Measurements from ENCODE around the gene ITIH1. TPM values are rescaled to one million over a fixed set of nuclear protein-coding genes. Genes with fewer than 3 reads are reported as not detected.

Gene ITIH1
- total and polyA plus RNA-seq, 9 of the 15 experiments (the other 6 are each of a cell fraction or from before 2014, with no cell fraction given) = 0.31 TPM; not detected in 8

DNA sequence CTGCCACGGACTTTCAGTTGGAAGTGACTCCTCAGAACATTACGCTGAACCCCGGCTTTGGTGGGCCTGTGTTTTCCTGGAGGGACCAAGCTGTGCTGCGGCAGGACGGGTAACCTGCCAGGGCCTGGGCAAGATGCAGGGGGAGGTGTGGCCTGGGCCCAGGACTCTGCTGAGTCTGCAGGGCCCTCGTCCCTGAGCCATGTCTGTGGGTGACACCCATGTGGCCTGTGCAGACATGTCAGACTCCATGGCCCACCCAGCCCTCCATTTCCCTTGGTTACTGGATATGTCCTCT, 12.3 kb downstream of the ITIH1 start:
- Histone ChIP-seq H3K27ac (ENCODE audit: extremely low read depth, low read depth, low read length) (no peak overlapping the region), H3K36me3 (ENCODE audit: control insufficient read depth, insufficient read depth, low read length) (no peaks in the 10 kb centered on the region), H3K9me3 (replicated peaks; ENCODE audit: control insufficient read depth, insufficient read depth, low read depth, low read length) (no peaks in the 10 kb centered on the region), H3K27me3 (ENCODE audit: control insufficient read depth in 2 of 2, insufficient read depth in 2 of 2, low read length in 2 of 2) (peaks cover 0 to 23% of the 10 kb centered on the region in 2 experiments; a peak in 3 of 5 replicates), H3K4me1 (replicated peaks in 1 of 2; ENCODE audit: control insufficient read depth in 2 of 2, insufficient read depth in 2 of 2, low read length in 2 of 2) (peaks cover 0 to 11% of the 10 kb centered on the region in 2 experiments; a peak in 2 of 5 replicates), H2AFZ (ENCODE audit: low read depth, low read length) (no peak overlapping the region), H3K9ac (ENCODE audit: insufficient read depth in 1 of 2, low read depth in 2 of 2, low read length in 2 of 2) (no peak overlapping the region), H4K20me1 (replicated peaks; ENCODE audit: control insufficient read depth, insufficient read depth, low read length) (no peaks in the 10 kb centered on the region), H3K9me1 (ENCODE audit: control insufficient read depth, insufficient read depth, low read length) (no peaks in the 10 kb centered on the region), H3K4me2 (ENCODE audit: insufficient read depth, low read length) (no peak overlapping the region), H3K79me2 (ENCODE audit: control insufficient read depth, insufficient read depth, low read length) (no peaks in the 10 kb centered on the region), H3K4me3 (no peak overlapping the region)
- no peak for ATAC-seq
- no TSS peak for BruUV-seq (replicated peaks)
- POLR2A ChIA-PET = interaction anchor here (0.7 kb wide), 1 partner anchor 301 kb away, joined by 3 read pairs; no protein-coding TSS in a partner anchor
- FAIRE-seq = no peak
- in situ Hi-C loops (cut with MboI) (no loop called here), intact Hi-C loops (cut with micrococcal nuclease) (no loop called here)
- CTCF ChIA-PET (ENCODE audit: low intra/inter-chr PET ratio) = no interaction called here
- no peak for DNase-seq (ENCODE audit: extremely low read depth in 1 of 4, low spot score in 3 of 4)
- WGBS (ENCODE audit: insufficient coverage, low coverage, missing lambda C conversion rate) = 27% methylated on average over 6 of the region's 6 CpGs
- no peak for TF ChIP-seq ZNF583 (CRISPR knock-in tag; IDR thresholded peaks at IDR 0.05)
- TF ChIP-seq CHD1 (IDR thresholded peaks at IDR 0.05; ENCODE audit: low read length) = no peak
- TF ChIP-seq FOXK1 (CRISPR knock-in tag; IDR thresholded peaks at IDR 0.05; ENCODE audit: borderline replicate concordance) = no peak
- TF ChIP-seq ZNF76 (CRISPR knock-in tag; IDR thresholded peaks at IDR 0.05; ENCODE audit: borderline replicate concordance) = no peak
- no peak for TF ChIP-seq SMARCE1 (IDR thresholded peaks at IDR 0.05)
- no peak for TF ChIP-seq RB1 (IDR thresholded peaks at IDR 0.05; ENCODE audit: low read depth)
- no peak for TF ChIP-seq ZNF668 (CRISPR knock-in tag; IDR thresholded peaks at IDR 0.05)
- no peak for TF ChIP-seq KAT8 (IDR thresholded peaks at IDR 0.05; ENCODE audit: low read depth)
- TF ChIP-seq, protein P1, sequence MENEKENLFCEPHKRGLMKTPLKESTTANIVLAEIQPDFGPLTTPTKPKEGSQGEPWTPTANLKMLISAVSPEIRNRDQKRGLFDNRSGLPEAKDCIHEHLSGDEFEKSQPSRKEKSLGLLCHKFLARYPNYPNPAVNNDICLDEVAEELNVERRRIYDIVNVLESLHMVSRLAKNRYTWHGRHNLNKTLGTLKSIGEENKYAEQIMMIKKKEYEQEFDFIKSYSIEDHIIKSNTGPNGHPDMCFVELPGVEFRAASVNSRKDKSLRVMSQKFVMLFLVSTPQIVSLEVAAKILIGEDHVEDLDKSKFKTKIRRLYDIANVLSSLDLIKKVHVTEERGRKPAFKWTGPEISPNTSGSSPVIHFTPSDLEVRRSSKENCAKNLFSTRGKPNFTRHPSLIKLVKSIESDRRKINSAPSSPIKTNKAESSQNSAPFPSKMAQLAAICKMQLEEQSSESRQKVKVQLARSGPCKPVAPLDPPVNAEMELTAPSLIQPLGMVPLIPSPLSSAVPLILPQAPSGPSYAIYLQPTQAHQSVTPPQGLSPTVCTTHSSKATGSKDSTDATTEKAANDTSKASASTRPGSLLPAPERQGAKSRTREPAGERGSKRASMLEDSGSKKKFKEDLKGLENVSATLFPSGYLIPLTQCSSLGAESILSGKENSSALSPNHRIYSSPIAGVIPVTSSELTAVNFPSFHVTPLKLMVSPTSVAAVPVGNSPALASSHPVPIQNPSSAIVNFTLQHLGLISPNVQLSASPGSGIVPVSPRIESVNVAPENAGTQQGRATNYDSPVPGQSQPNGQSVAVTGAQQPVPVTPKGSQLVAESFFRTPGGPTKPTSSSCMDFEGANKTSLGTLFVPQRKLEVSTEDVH (IDR thresholded peaks at IDR 0.05; ENCODE audit: low read depth, partially characterized antibody) = no peak
- TF ChIP-seq, protein P2, sequence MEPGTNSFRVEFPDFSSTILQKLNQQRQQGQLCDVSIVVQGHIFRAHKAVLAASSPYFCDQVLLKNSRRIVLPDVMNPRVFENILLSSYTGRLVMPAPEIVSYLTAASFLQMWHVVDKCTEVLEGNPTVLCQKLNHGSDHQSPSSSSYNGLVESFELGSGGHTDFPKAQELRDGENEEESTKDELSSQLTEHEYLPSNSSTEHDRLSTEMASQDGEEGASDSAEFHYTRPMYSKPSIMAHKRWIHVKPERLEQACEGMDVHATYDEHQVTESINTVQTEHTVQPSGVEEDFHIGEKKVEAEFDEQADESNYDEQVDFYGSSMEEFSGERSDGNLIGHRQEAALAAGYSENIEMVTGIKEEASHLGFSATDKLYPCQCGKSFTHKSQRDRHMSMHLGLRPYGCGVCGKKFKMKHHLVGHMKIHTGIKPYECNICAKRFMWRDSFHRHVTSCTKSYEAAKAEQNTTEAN (CRISPR knock-in tag; IDR thresholded peaks at IDR 0.05) = no peak
- TF ChIP-seq CREB1 (IDR thresholded peaks at IDR 0.05) = no peak
- no peak for TF ChIP-seq CREB1 (CRISPR knock-in tag; IDR thresholded peaks at IDR 0.05)
- TF ChIP-seq, protein P3, sequence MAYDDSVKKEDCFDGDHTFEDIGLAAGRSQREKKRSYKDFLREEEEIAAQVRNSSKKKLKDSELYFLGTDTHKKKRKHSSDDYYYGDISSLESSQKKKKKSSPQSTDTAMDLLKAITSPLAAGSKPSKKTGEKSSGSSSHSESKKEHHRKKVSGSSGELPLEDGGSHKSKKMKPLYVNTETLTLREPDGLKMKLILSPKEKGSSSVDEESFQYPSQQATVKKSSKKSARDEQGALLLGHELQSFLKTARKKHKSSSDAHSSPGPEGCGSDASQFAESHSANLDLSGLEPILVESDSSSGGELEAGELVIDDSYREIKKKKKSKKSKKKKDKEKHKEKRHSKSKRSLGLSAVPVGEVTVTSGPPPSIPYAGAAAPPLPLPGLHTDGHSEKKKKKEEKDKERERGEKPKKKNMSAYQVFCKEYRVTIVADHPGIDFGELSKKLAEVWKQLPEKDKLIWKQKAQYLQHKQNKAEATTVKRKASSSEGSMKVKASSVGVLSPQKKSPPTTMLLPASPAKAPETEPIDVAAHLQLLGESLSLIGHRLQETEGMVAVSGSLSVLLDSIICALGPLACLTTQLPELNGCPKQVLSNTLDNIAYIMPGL (CRISPR knock-in tag; IDR thresholded peaks at IDR 0.05) = no peak
- no peak for TF ChIP-seq CBX2 (IDR thresholded peaks at IDR 0.05; ENCODE audit: insufficient read depth, low read length, poor library complexity, severe bottlenecking)
- TF ChIP-seq JUND (IDR thresholded peaks at IDR 0.05; ENCODE audit: borderline replicate concordance, low read depth, low read length) = no peak
- no peak for TF ChIP-seq JUND (tag; IDR thresholded peaks at IDR 0.05; ENCODE audit: borderline replicate concordance, low read depth, low read length)
- TF ChIP-seq FOXM1 (IDR thresholded peaks at IDR 0.05; ENCODE audit: low read depth) = no peak
- no peak for TF ChIP-seq FOXM1 (CRISPR knock-in tag; IDR thresholded peaks at IDR 0.05; ENCODE audit: low read depth)
- TF ChIP-seq GTF2E2 (tag; IDR thresholded peaks at IDR 0.05) = no peak
